ENCODE data around the gene C2CD2.
"Not testable (repeated sequence)": the region's sequence is repeated elsewhere in the genome, so short reads cannot be mapped to it uniquely, and the experiment has no call there.

Gene C2CD2

GRCh38 chr21:41975391-41976272 lies 21.8 kb upstream of the C2CD2 start:
- DNase-seq (ENCODE audit: low read depth), result no peak

GRCh38 chr21:41974752-41975053 lies 20.9 kb upstream of the C2CD2 start:
- DNase-seq (ENCODE audit: low read depth), result no peak

- DNase-seq (ENCODE audit: low read depth), result no peak
These were observed 20.3 kb upstream of the C2CD2 start for GRCh38 chr21:41973861-41974751.

DNA sequence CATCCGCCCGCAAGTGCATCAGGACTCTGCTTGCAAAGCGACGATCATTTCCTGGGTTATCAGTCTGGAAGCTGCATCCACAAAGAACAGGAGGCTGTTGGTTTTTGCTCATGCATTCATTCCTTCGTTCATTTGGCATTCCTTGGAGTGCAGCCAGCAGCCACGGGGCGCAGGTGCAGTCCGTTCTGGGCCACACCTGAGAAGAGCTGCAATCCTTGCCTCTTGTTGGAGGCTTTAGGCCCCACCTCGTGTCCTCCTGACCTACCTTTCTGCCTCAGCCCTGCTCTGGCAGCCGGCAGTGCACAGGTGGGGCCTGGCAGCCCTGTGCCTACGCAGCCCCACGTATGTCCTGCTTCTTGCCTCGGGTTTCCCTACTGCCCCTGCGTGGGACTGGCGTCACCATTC lies 19.6 kb upstream of the C2CD2 start:
- no peak for DNase-seq (ENCODE audit: low read depth)

- DNase-seq (ENCODE audit: low read depth), result no peak
These were observed 18.8 kb upstream of the C2CD2 start for GRCh38 chr21:41972511-41973205.

DNA sequence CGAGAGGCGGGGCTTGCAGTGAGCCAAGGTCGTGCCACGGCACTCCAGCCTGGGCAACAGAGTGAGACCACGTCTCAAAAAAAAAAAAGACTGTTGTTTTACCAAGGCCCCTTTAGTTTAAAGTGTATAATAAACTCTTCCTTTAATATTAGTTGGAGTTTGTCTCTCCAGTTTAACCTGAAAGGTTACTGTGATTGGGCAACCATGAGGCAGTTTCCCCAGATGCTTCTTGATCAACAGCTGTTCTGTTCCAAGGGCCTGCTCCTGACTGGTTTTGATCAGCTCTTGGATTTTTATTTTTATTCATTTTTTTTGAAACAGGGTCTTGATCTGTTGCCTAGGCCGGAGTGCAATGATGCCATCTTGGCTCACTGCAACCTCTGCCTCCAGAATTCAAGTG lies 18.1 kb upstream of the C2CD2 start:
- DNase-seq (ENCODE audit: low read depth), result no peak

GRCh38 chr21:41970751-41971653 lies 17.2 kb upstream of the C2CD2 start:
- DNase-seq (ENCODE audit: low read depth), result no peak

GRCh38 chr21:41970106-41970391 lies 16.2 kb upstream of the C2CD2 start:
- DNase-seq (ENCODE audit: low read depth), result no peak

DNA sequence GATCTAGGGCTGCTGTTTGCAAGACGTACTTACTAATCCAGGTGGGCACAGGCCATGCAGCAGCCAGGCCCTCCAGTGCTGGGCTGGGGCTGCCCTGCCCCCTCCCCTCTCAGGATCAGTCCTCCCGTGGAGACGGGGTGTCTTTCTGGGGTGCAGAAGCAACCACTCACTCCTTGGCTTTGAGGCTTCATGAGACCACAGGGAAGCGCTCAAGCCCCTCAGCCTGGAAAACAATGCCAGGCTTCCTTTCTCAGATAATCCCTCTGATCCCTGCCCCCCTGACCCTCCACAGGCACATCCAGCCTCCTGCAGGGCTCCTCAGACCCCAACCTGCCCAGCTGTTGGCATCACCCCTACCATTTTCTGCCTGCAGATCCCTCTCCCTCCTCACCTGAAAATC lies 13.9 kb upstream of the C2CD2 start:
- no peak for DNase-seq (ENCODE audit: low read depth)

DNA sequence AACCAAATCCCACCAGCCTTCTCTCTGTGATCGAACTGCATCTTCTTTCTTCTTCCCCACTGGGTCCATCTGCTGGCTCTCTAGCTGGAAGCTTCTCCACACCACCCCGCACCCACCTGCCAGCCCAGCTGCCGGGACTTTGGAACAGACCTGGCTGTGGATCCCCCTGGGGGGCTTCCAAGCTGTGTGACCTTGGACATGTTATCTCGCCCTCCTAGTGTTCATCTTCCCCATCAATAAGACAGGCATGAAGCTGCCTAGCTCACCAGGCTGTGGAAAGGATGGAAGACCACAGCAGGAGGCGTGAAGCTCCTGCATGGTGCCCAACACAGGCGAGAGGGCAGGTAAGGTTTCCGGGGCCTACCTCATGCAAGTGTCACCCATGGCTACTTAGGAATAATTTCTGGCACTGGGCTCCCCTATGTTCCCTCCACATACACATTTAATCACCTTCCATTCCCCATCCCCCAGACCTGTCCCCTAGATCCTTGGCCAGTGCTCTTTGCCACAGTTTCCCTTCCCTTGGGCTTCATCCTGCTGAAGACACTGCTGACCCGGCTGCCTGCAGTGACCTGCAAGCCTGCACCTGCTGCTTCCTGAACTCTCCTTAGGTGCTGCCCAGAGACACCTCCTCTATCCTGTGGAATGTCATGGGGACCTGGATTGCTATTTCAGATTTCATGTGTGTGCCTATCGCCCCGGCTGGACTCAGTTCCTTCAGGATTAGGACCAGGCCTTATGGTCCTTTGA lies 13.2 kb upstream of the C2CD2 start:
- DNase-seq (ENCODE audit: low read depth), result no peak

DNA sequence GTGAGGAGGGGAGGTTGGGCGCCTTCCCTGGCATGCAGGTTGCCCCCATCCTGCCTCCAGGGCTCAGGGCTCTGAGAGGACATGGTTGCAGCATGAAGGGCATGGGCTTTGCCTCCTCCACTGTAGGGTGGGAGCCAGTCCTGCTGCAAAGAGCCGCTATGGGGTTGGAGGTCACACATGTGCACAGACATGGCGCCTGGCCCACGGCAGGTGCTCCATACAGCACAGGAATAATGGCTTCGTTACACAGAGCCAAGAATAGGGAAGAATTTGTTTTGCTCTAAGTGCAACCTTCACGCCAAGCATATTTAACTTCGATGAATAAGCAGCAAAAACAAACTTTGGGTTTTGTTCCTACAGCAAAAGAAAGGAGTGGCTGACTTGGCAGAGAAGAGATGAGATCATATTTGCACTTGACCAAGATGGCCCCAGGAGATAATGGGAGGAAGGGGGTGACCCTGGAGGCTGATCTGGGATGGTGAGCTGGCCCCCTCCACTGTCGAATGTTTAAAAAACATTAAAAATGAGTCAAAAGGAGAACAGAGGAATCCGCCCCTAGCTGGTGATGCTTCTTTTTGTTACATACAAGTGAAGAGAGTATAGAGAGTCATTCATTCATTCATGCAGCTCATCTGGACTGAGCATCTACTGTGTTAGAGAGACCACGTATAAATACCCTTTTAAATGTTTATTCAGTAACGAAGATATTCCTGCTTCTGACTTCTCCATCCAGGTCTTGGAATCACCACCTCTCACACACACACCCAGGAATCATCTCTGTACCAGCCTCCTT lies 12.4 kb upstream of the C2CD2 start:
- no peak for DNase-seq (ENCODE audit: low read depth)

DNA sequence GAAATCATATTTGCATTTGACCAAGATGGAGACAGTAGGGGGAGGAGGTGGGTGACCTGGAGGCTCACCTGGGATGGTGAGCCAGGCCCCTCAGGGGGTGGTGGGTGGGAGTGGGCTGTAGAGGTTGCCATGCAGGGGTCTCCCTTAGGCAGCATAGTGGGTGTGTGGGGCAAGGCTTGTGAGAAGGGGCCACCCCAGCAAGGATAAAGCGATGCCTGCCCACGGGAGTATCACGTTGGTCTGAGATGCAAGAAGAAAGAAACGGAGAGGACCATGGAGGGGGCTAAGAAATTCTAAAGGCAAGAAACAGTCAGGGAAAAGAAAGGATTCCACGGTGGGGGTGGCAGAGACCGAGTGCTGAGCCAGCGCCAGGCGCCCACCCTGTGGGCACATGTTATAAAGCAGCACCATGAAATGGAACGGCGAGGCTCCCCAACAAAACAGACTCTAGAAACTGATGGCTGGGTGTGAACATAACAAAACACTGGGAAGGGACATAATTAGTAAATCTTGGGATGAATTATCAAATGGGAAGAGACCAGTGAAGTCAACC lies 11.7 kb upstream of the C2CD2 start:
- no peak for DNase-seq (ENCODE audit: low read depth)

DNA sequence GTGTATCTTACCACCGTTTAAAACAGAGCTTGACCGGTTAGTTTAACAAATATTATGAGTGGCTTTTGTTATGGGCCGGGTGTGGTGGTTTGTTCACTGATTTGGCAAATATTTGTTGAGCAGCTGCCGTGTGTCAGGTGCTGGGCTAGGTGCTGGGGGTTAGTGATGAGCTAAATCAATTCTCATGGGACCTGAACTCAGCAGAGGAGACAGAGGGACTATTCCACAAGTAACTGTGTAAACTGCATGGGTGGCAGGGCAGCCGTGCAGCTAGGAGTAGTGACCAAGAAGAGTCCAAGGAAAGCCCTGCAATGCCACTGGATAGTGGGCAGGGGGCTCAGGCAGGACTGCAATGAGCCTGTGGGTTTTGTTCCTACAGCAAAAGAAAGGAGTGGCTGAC lies 11.2 kb upstream of the C2CD2 start:
- no peak for DNase-seq (ENCODE audit: low read depth)

DNA sequence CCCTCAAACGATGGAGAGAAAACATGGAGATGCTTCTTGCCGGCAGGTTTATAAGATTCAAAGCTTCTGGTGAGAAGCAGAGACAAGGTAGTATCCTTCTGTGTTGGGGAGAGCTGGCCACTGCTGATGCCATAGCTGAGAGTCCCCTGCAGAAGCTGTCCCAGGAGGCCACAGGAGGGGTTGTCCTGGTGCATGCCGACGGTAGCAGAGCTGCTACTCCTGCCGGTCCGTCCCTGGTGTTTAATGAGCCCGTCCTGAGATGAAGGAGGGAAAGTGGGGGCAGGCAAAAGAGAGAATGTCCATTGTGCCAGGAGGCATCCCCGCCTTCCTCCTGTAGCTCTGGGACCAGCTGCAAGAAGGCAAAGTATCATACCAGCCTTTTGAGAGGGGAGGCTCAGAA lies 10.4 kb upstream of the C2CD2 start:
- no peak for DNase-seq (ENCODE audit: low read depth)

- DNase-seq (ENCODE audit: low read depth), result no peak
These were observed 8.7 kb upstream of the C2CD2 start for GRCh38 chr21:41962425-41962966.

- no peak for DNase-seq (ENCODE audit: low read depth)
These were observed 7.9 kb upstream of the C2CD2 start for GRCh38 chr21:41961753-41962152.

DNA sequence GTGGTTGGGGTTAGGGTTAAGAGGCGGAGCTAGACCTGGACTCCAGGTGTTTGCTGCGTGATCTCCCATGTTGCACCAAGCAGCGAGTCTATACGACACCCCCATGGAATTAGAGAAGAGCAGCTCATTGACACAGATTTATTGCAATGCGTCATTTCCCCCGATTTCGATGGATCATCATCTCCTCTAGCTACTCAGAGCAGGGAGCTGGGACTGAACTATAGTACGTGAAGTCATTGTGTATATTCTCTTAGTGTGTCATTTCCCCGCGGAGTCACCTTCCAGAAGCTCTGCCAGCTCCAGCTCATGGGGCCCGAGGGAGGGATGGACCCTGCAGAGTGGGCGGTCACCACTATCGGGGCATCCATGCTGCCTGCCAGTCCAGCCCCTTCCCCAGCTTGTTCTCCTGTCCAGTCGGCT lies 7.5 kb upstream of the C2CD2 start:
- no peak for DNase-seq (ENCODE audit: low read depth)

- DNase-seq (ENCODE audit: low read depth), result no peak
These were observed 6.6 kb upstream of the C2CD2 start for GRCh38 chr21:41960386-41960785.

- DNase-seq (ENCODE audit: low read depth), result not testable (repeated sequence)
These were observed 5.9 kb upstream of the C2CD2 start for GRCh38 chr21:41959697-41960096.
